Mesodermal cell (in vitro differentiated cells): Measurements from ENCODE around the gene NOS3.

Experiments
- H3K27ac ChIP-seq: 2 replicates; pipeline ENCODE4 v1.7.0; 2013; ENCODE audit warnings: mild to moderate bottlenecking, low read depth, low read length, moderate library complexity; ENCODE audit not compliant: severe bottlenecking
- H3K36me3 ChIP-seq: 2 replicates; pipeline ENCODE4 v1.7.1; 2013; ENCODE audit warnings: mild to moderate bottlenecking, low read length, moderate library complexity; ENCODE audit not compliant: control insufficient read depth, insufficient read depth
- H3K4me1 ChIP-seq: one replicate; pipeline ENCODE4 v1.7.1; 2013; ENCODE audit warnings: mild to moderate bottlenecking, low read length; ENCODE audit not compliant: insufficient read depth, control insufficient read depth, poor library complexity, severe bottlenecking
- H3K4me3 ChIP-seq: 2 replicates; pipeline ENCODE4 v1.7.0; 2013; ENCODE audit warnings: low read length, control low read depth, mild to moderate bottlenecking; ENCODE audit not compliant: insufficient read depth, poor library complexity, severe bottlenecking; ENCODE audit errors: extremely low read depth
- H3K9me3 ChIP-seq: 2 replicates; pipeline ENCODE4 v1.7.1; 2013; ENCODE audit warnings: mild to moderate bottlenecking, low read length, moderate library complexity; ENCODE audit not compliant: control insufficient read depth
- WGBS, 2 experiments: methylation state at CpG; one replicate each; pipeline ENCODE4 v1.1.5; 2013; ENCODE audit warnings: missing lambda C conversion rate in 2 of 2; ENCODE audit not compliant: insufficient coverage in 2 of 2; 5-methylcytosine and 5-hydroxymethylcytosine counted together

Gene NOS3

GRCh38 chr7:150996376-150997074 is 5.7 kb downstream of the NOS3 start:
- Histone ChIP-seq H3K9me3 (peaks cover under 1% of the 10 kb centered on the region), H3K36me3 (no peaks in the 10 kb centered on the region), H3K27ac (no peak overlapping the region), H3K4me1 (peaks cover 16% of the 10 kb centered on the region), H3K4me3 (no peak overlapping the region)
- 72 to 73% methylated on average over 17 to 26 of the region's 31 CpGs for WGBS, 2 experiments

DNA sequence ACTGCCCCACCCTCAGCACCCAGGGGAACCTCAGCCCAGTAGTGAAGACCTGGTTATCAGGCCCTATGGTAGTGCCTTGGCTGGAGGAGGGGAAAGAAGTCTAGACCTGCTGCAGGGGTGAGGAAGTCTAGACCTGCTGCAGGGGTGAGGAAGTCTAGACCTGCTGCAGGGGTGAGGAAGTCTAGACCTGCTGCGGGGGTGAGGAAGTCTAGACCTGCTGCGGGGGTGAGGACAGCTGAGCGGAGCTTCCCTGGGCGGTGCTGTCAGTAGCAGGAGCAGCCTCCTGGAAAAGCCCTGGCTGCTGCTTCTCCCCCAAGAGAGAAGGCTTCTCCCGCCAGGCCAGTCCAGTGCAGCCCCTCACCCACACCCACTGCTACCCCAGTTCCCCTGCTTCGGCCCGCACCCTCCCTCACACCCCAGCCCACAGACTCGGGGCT is 6.3 kb downstream of the NOS3 start:
- Histone ChIP-seq H3K4me1 (peaks cover 16% of the 10 kb centered on the region), H3K27ac (no peak overlapping the region), H3K4me3 (no peak overlapping the region), H3K9me3 (no peaks in the 10 kb centered on the region), H3K36me3 (no peaks in the 10 kb centered on the region)
- WGBS, 2 experiments, result 91 to 95% methylated on average over 4 to 6 of the region's 8 CpGs

DNA sequence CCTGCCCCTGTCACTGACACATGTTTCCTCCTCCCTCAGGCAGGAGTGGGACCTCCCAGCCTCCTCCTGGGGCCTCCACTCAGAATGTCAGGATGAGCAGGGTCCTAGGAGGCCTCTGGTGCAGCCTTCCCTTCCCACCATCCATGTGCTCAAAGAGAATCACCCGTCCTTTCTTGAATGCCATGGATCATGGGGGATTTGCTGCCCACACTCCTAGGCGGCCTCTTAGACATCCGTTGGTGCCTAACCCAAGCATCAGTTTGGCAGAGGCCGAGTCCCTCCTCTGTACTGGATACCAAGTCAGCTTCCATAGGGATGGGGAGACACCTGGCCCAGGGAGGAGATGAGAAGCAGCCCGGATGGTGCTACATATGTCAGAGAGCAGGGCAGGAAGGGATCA is 7.0 kb downstream of the NOS3 start:
- Histone ChIP-seq H3K27ac (no peak overlapping the region), H3K4me1 (peaks cover 16% of the 10 kb centered on the region), H3K36me3 (no peaks in the 10 kb centered on the region), H3K4me3 (no peak overlapping the region), H3K9me3 (no peaks in the 10 kb centered on the region)
- WGBS, 2 experiments, result 92 to 97% methylated on average over 4 to 5 of the region's 5 CpGs

DNA sequence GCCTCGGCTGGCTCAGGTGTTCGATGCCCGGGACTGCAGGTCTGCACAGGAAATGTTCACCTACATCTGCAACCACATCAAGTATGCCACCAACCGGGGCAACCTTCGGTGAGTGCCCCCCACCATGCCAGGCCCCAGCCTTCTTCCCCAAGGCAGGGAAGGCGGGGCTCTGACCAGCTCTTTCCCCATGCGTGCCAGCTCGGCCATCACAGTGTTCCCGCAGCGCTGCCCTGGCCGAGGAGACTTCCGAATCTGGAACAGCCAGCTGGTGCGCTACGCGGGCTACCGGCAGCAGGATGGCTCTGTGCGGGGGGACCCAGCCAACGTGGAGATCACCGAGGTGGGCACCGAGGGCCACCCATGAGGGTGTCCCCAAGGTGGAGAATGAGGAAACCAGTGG is 7.5 kb downstream of the NOS3 start:
- no peaks in the 10 kb centered on the region for H3K36me3 ChIP-seq
- no peaks in the 10 kb centered on the region for H3K9me3 ChIP-seq
- peaks cover 12% of the 10 kb centered on the region for H3K4me1 ChIP-seq
- 93 to 95% methylated on average over 17 to 20 of the region's 20 CpGs for WGBS, 2 experiments
- no peak overlapping the region for H3K4me3 ChIP-seq
- no peak overlapping the region for H3K27ac ChIP-seq

DNA sequence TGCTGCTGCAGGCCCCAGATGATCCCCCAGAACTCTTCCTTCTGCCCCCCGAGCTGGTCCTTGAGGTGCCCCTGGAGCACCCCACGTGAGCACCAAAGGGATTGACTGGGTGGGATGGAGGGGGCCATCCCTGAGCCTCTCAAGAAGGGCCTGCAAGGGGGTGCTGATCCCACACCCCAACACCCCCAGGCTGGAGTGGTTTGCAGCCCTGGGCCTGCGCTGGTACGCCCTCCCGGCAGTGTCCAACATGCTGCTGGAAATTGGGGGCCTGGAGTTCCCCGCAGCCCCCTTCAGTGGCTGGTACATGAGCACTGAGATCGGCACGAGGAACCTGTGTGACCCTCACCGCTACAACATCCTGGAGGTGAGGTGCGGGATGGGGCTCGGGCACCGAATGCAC is 8.2 kb downstream of the NOS3 start:
- H3K27ac ChIP-seq, result no peak overlapping the region
- no peaks in the 10 kb centered on the region for H3K36me3 ChIP-seq
- no peak overlapping the region for H3K4me3 ChIP-seq
- peaks cover 12% of the 10 kb centered on the region for H3K4me1 ChIP-seq
- no peaks in the 10 kb centered on the region for H3K9me3 ChIP-seq
- WGBS, 2 experiments, result 93 to 96% methylated on average over 9 to 10 of the region's 12 CpGs

DNA sequence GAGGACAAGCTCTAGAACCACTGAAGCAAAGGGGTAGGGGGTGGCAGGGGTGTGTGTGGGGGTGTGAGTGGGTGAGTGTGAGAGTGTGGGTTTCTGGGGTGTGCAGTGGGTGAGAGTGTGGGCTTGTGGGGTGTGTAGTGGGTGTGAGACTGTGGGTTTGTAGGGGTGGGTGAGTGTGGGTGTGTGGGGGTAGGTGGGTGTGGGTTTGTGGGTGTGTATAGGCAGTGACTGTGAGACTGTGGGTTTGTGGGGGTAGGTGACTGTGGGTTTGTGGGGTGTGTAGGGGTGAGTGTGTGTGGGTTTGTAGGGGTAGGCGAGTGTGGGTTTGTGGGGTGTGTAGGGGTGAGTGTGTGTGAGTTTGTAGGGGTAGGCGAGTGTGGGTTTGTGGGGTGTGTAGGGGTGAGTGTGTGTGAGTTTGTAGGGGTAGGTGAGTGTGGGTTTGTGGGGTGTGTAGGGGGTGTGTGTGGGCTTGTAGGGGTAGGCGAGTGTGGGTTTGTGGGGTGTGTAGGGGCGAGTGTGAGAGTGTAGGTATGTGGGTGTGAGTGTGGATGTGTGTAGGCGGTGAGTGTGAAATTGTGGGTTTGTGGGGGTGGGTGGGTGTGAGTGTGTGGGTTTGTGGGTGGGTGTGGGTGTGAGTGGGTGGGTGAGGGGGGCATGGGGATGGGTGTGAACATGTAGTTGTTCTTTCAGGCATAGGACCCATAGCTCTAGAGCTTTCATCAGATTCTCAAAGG is 8.8 kb downstream of the NOS3 start:
- H3K4me1 ChIP-seq, result peaks cover 8% of the 10 kb centered on the region
- no peaks in the 10 kb centered on the region for H3K9me3 ChIP-seq
- no peaks in the 10 kb centered on the region for H3K36me3 ChIP-seq
- WGBS, 2 experiments, result 83 to 94% methylated on average over 4 to 5 of the region's 5 CpGs
- H3K27ac ChIP-seq, result no peak overlapping the region
- H3K4me3 ChIP-seq, result no peak overlapping the region

DNA sequence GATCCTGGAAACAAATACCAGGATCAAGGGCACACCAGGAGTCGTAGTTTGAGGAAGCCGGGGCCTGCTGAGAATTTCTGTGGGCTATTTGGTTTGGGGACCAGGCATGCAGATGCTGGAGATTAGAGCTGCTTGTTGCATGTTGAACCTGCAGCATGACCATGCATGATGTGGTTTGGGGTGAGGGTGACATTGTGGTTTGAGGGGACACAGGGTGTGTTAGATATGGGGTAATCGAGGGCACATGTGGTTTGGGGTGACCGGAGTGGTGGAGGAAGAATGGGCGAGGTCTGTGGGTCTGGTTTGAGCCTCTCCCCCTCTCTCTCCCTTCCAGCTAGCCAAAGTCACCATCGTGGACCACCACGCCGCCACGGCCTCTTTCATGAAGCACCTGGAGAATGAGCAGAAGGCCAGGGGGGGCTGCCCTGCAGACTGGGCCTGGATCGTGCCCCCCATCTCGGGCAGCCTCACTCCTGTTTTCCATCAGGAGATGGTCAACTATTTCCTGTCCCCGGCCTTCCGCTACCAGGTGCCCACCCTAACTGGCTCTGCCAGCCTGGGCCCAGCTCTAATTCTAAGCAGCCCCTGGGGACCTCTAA is 10.2 kb downstream of the NOS3 start:
- no peak overlapping the region for H3K4me3 ChIP-seq
- H3K4me1 ChIP-seq, result peaks cover 3% of the 10 kb centered on the region
- no peaks in the 10 kb centered on the region for H3K36me3 ChIP-seq
- no peaks in the 10 kb centered on the region for H3K9me3 ChIP-seq
- 90% methylated on average over 9 of the region's 13 CpGs for WGBS, 2 experiments
- H3K27ac ChIP-seq, result no peak overlapping the region

- 97% methylated on average over 11 to 12 of the region's 16 CpGs for WGBS, 2 experiments
- H3K9me3 ChIP-seq, result no peaks in the 10 kb centered on the region
- no peaks in the 10 kb centered on the region for H3K36me3 ChIP-seq
- no peak overlapping the region for H3K27ac ChIP-seq
- H3K4me1 ChIP-seq, result peaks cover 3% of the 10 kb centered on the region
- no peak overlapping the region for H3K4me3 ChIP-seq
Observed at GRCh38 chr7:151001546-151001945, 10.7 kb downstream of the NOS3 start.

- no peak overlapping the region for H3K4me3 ChIP-seq
- 88 to 91% methylated on average over 10 to 11 of the region's 12 CpGs for WGBS, 2 experiments
- H3K4me1 ChIP-seq, result peaks cover 15% of the 10 kb centered on the region
- H3K27ac ChIP-seq, result no peak overlapping the region
- H3K36me3 ChIP-seq, result no peaks in the 10 kb centered on the region
- no peaks in the 10 kb centered on the region for H3K9me3 ChIP-seq
Observed at GRCh38 chr7:151003572-151003971, 12.8 kb downstream of the NOS3 start.

DNA sequence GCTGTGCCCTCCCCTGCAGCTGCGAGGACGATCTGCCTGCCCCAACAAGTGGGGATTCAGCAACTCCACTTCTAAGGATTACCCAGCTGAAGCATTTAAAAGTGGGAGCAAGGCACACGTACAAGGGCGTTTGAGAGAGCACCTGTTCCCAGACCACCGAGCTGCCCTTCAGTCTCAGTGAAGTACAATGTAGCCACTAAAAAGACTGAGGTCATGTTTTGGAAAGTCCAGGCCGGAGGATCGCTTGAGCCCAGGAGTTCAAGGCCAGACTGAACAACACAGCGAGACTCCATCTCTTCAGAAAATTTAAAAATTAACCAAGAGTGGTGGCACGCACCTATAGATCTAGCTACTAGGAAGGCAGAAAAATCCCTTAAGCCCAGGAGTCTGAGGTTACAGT is 14.7 kb downstream of the NOS3 start:
- WGBS, 2 experiments, result 85 to 92% methylated on average over 7 of the region's 9 CpGs
- Histone ChIP-seq H3K4me3 (no peak overlapping the region), H3K9me3 (no peaks in the 10 kb centered on the region), H3K4me1 (peaks cover 27% of the 10 kb centered on the region), H3K36me3 (no peaks in the 10 kb centered on the region), H3K27ac (no peak overlapping the region)
